ENCODE measurements around the gene NBAS.
A peak's percentile ranks its signal among the peaks of the same experiment; 100 is the strongest.

NBAS gene

DNA sequence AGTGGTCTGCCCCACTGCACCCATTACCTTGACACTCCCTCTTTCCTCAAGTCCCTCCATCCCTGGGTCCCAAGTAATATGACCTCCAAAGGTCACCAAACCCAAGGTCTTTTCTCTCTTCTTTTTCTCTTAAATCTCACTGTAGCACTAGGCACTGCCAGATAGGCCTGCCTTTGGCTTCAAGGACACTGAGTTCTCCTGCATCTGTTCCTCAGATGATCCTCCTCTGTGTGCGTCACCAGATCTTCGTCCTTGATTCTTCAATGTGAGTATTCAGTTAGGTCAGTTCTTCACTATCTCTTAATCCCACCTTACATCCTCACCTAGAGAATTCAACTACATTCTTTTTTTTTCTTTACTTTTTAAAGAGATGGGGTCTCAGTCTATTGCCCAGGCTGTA is 249.2 kb downstream of the NBAS start:
- TF ChIP-seq, protein P1, sequence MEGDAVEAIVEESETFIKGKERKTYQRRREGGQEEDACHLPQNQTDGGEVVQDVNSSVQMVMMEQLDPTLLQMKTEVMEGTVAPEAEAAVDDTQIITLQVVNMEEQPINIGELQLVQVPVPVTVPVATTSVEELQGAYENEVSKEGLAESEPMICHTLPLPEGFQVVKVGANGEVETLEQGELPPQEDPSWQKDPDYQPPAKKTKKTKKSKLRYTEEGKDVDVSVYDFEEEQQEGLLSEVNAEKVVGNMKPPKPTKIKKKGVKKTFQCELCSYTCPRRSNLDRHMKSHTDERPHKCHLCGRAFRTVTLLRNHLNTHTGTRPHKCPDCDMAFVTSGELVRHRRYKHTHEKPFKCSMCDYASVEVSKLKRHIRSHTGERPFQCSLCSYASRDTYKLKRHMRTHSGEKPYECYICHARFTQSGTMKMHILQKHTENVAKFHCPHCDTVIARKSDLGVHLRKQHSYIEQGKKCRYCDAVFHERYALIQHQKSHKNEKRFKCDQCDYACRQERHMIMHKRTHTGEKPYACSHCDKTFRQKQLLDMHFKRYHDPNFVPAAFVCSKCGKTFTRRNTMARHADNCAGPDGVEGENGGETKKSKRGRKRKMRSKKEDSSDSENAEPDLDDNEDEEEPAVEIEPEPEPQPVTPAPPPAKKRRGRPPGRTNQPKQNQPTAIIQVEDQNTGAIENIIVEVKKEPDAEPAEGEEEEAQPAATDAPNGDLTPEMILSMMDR (IDR thresholded peaks at IDR 0.05; ENCODE audit: insufficient read depth, low read length, poor library complexity, severe bottlenecking): no peak
- no peak for DNase-seq (ENCODE audit: extremely low read depth, insufficient read length)
- no peak overlapping the region for H3K4me3 ChIP-seq (replicated peaks; ENCODE audit: low read depth, low read length)

GRCh38 chr2:15311201-15311907 is 249.8 kb downstream of the NBAS start:
- DNase-seq (ENCODE audit: extremely low read depth, insufficient read length): peak; percentile 14
- Histone ChIP-seq H3K36me3 (ENCODE audit: control insufficient read depth, insufficient read depth, low read length) (no peaks in the 10 kb centered on the region), H3K27me3 (replicated peaks; ENCODE audit: control insufficient read depth, insufficient read depth, low read length) (no peaks in the 10 kb centered on the region), H3K4me3 (replicated peaks; ENCODE audit: low read depth, low read length) (no peak overlapping the region)
- TF ChIP-seq, protein P1 (IDR thresholded peaks at IDR 0.05; ENCODE audit: insufficient read depth, low read length, poor library complexity, severe bottlenecking): no peak

More for the DNA sequence above, 249.2 kb downstream of the NBAS start:
- H3K27me3 ChIP-seq (replicated peaks; ENCODE audit: control insufficient read depth, insufficient read depth, low read length): no peaks in the 10 kb centered on the region
- H3K36me3 ChIP-seq (ENCODE audit: control insufficient read depth, insufficient read depth, low read length): no peaks in the 10 kb centered on the region; the same call in 1 of the 2 replicates

DNA sequence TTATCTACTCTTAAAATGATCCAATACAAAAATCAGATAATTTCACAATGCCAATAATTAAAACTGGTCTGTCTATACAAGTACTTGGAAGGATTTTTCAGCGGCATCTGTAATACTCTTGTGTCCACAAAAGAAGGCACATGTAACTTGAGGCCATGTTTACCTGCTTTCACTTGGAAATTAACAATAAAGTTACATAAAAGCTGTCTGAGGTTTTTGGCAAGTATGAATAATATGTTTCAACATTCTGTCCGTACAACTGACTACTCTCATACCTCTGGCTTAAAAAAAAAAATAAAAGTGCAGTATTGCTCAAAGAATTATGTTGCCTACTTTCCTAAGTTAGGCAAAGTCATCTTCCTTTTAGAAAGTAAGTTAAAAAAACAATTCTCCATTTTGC is 253.6 kb downstream of the NBAS start:
- TF ChIP-seq, protein P1 (IDR thresholded peaks at IDR 0.05; ENCODE audit: insufficient read depth, low read length, poor library complexity, severe bottlenecking): no peak
- DNase-seq (ENCODE audit: extremely low read depth, insufficient read length): no peak

DNA sequence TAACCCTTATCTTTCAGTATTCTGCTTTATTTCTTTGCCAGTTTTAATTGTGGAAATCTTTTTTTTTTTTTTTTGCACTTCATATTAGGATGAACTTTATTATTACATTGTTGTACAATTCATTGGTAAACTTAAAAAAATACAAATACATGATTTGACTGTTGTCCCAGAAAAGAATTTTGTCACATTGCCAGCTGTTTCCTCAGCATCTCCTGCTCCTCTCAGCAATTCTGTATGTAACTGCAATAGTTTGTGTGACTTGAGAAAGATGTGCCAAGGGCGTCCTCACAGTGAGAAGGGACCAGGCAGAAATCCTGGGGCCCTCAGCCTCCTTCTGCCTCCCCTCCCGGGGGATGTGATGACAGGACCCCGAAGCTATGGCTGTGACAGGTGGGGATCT is 254.4 kb downstream of the NBAS start:
- TF ChIP-seq, protein P1 (IDR thresholded peaks at IDR 0.05; ENCODE audit: insufficient read depth, low read length, poor library complexity, severe bottlenecking): no peak
- DNase-seq (ENCODE audit: extremely low read depth, insufficient read length): no peak
- Histone ChIP-seq H3K27me3 (replicated peaks; ENCODE audit: control insufficient read depth, insufficient read depth, low read length) (no peaks in the 10 kb centered on the region), H3K36me3 (ENCODE audit: control insufficient read depth, insufficient read depth, low read length) (no peaks in the 10 kb centered on the region; the same call in 1 of the 2 replicates), H3K4me3 (replicated peaks; ENCODE audit: low read depth, low read length) (no peak overlapping the region)

More for the DNA sequence above, 253.6 kb downstream of the NBAS start:
- Histone ChIP-seq H3K27me3 (replicated peaks; ENCODE audit: control insufficient read depth, insufficient read depth, low read length) (no peaks in the 10 kb centered on the region), H3K4me3 (replicated peaks; ENCODE audit: low read depth, low read length) (no peak overlapping the region), H3K36me3 (ENCODE audit: control insufficient read depth, insufficient read depth, low read length) (no peaks in the 10 kb centered on the region; the same call in 1 of the 2 replicates)

GRCh38 chr2:15303874-15304273 is 257.3 kb downstream of the NBAS start:
- Histone ChIP-seq H3K4me3 (replicated peaks; ENCODE audit: low read depth, low read length) (no peak overlapping the region), H3K27me3 (replicated peaks; ENCODE audit: control insufficient read depth, insufficient read depth, low read length) (no peaks in the 10 kb centered on the region), H3K36me3 (ENCODE audit: control insufficient read depth, insufficient read depth, low read length) (no peaks in the 10 kb centered on the region; the same call in 1 of the 2 replicates)
- no peak for DNase-seq (ENCODE audit: extremely low read depth, insufficient read length)
- TF ChIP-seq, protein P1 (IDR thresholded peaks at IDR 0.05; ENCODE audit: insufficient read depth, low read length, poor library complexity, severe bottlenecking): no peak
